Activated naive CD8-positive, alpha-beta T cell (primary cell): ENCODE data around the gene EIF4G1.
"Not testable (repeated sequence)": the region's sequence is repeated elsewhere in the genome, so short reads cannot be mapped to it uniquely, and the experiment has no call there.

ENCODE experiments used
- H3K27ac Mint-ChIP-seq: one replicate; pipeline ENCODE4 v1.8.0; 2021; ENCODE audit warnings: mixed read lengths
- H3K27me3 Mint-ChIP-seq: one replicate; pipeline ENCODE4 v1.8.0; 2021; ENCODE audit warnings: mixed read lengths
- H3K36me3 Mint-ChIP-seq: one replicate; pipeline ENCODE4 v1.8.0; 2021; ENCODE audit warnings: mixed read lengths
- H3K4me1 Mint-ChIP-seq: one replicate; pipeline ENCODE4 v1.8.0; 2021; ENCODE audit warnings: low read depth, mixed read lengths
- H3K4me3 Mint-ChIP-seq: one replicate; pipeline ENCODE4 v1.8.0; 2021; ENCODE audit warnings: mild to moderate bottlenecking, mixed read lengths
- H3K9me3 Mint-ChIP-seq: one replicate; pipeline ENCODE4 v1.8.0; 2021; ENCODE audit warnings: low read depth, mixed read lengths

EIF4G1 gene

DNA sequence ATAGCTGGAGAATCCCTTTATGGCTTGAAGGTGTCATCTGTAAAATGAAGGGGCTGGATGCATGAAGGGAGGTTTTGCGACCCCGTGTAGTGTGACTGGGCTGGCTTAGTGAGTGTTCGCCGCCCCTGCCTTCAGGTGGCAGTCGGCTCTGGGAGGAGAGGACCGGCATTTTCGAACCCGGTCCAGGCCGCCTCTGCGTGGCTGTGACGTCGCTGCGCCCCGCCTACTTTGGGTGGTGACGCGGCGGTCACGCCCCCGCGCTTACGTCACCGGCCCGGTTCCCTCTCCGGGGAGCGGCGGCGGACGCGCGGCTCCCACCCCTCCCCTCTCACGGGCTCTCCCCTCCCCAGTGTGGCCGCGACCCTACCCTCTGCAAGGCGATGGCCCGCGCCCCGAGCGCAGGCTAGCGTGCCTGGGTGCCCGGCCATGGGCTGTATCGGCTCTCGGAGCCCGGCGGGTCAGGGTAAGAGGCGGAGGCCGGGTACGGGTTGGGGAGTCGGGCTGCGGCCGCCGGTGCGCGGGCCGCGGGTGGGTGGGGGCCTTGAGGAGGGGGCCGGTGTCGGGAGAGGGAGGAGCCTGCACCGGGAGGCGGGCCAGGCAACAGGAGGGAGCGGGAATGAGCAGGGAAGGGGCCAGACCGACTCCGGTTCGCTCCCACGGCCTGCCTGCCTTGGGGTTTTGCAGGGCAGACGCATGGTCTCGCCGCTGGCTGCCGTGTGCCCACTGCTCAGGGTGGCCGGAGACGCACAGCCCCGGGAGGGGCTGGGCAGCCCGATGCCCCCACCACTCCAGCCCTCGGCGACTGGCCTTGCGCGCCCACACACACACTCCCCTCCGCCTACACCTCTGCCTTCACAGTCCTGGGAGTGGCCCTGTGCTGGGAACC, 21.5 kb downstream of the EIF4G1 start:
- H3K4me1 Mint-ChIP-seq, result peaks cover 56% of the 10 kb centered on the region
- H3K36me3 Mint-ChIP-seq, result peaks cover 4% of the 10 kb centered on the region
- peak overlapping the region; percentile 92 for H3K4me3 Mint-ChIP-seq
- no peaks in the 10 kb centered on the region for H3K9me3 Mint-ChIP-seq
- H3K27me3 Mint-ChIP-seq, result no peaks in the 10 kb centered on the region
- peak overlapping the region; percentile 86 for H3K27ac Mint-ChIP-seq

DNA sequence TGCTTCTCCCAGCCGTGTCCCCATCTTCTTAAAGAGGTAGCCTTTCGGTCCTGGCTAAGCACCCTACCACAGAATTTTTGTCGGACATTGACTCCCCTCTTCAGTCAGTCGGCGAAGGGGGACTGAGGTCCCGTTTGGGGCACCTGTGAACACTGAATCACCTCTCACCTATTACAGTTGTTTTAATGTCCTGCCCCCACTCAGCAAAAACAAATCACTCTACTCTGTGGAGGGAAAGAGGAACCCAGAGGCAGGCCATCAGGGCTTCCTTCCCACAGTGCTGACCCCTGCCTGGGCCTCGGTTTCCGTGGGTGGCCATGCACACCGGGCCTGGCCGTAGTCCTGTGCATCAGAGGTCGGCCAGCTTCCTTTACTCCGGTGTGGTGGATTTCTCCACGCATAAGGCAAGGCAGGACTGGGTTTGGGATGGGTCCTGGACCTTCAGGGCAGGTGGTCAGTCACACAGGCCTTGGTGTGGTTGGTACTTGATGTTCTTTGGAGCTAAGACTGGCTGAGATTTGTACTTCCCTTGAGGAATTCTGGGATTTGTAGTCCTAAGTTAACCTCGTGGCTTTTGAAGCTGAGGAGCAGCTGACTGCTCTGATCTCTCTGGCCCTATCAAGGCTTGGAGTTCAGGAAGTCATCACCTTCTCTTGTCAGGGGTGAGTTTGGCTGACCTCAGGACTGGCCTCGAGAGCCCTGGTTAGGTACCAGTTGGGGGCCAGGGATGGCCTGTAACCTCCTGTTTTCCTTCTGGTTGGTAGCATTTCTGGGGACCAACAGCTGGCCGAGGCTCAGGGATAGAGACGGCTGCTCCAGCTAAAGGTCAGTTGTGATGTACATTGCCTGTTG, 22.4 kb downstream of the EIF4G1 start:
- H3K27me3 Mint-ChIP-seq, result no peaks in the 10 kb centered on the region
- H3K9me3 Mint-ChIP-seq, result no peaks in the 10 kb centered on the region
- H3K27ac Mint-ChIP-seq, result peak overlapping the region; percentile 86
- peaks cover 4% of the 10 kb centered on the region for H3K36me3 Mint-ChIP-seq
- peaks cover 56% of the 10 kb centered on the region for H3K4me1 Mint-ChIP-seq
- peak overlapping the region; percentile 92 for H3K4me3 Mint-ChIP-seq

DNA sequence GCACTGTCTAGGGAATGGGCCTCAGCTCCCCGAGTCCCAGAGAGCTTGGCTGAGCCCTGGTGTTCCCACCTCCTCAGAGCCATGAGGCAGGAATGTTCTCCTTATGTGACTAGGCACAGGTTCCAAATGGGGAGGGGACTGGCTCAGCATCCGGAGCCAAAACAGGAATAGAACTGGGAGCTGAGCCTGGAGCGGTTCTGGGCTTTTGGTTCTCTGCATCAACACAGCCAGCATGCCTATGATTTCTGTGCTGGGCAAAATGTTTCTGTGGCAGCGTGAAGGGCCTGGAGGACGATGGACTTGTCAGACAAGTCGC, 23.0 kb downstream of the EIF4G1 start, which contains the start of gene FAM131A:
Gene FAM131A, plus strand, starts transcription at position 202 of the 316 bp plus-strand sequence. Its CDS starts 31 bp downstream, at position 233.
- Mint-ChIP-seq H3K4me1 (peaks cover 53% of the 10 kb centered on the region), H3K36me3 (peaks cover 4% of the 10 kb centered on the region), H3K27me3 (no peaks in the 10 kb centered on the region), H3K9me3 (no peaks in the 10 kb centered on the region), H3K4me3 (peak within 1 kb of the TSS; percentile 92), H3K27ac (peak within 1 kb of the TSS; percentile 86)

DNA sequence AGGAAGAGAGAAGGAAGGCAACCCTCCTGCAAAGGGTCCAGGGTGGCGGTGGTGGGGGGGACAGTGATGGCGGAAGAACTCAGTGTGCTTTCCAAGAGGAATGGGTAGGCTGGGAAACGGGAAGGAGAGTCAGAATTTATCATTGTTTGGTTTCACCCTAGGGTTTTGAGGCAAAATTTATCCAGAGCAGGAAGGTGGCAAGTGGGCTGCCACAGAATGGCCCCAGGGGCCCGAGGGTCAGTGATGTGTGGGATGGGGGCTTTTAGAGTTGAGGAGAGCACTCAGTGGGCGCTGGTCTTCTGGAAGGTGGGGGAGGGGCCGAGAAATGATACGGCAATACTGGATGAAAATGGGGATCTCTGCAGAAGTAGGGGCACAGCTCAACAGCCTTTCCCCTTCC, 23.6 kb downstream of the EIF4G1 start:
- Mint-ChIP-seq H3K36me3 (peaks cover 7% of the 10 kb centered on the region), H3K4me3 (peak overlapping the region; percentile 51), H3K27ac (peak overlapping the region; percentile 64), H3K9me3 (no peaks in the 10 kb centered on the region), H3K4me1 (peaks cover 46% of the 10 kb centered on the region), H3K27me3 (no peaks in the 10 kb centered on the region)

DNA sequence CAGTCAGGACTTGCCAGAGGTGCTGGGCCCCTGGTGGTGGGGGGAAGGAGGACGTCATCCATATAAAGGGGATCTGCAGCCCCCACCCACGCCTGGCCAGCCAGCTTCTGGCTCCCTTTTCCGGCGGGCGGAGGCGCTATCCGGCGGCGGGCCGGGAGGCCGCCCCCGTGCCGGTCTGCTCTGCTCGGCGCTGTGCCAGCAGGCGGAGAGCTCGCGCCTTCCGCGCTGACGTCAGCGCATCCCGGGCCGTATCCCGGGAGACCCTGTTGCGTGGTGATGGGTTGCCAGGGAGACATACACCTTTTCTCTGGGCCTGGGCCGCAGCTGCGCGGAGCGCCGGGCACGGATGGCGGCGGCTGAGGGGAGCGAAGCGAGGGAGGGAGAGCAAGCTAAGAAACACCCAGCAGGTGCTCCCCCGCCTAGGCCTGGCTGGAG, 24.1 kb downstream of the EIF4G1 start:
- Mint-ChIP-seq H3K4me3 (no peak overlapping the region), H3K9me3 (no peaks in the 10 kb centered on the region), H3K27ac (no peak overlapping the region), H3K27me3 (no peaks in the 10 kb centered on the region), H3K4me1 (peaks cover 41% of the 10 kb centered on the region), H3K36me3 (peaks cover 7% of the 10 kb centered on the region)

DNA sequence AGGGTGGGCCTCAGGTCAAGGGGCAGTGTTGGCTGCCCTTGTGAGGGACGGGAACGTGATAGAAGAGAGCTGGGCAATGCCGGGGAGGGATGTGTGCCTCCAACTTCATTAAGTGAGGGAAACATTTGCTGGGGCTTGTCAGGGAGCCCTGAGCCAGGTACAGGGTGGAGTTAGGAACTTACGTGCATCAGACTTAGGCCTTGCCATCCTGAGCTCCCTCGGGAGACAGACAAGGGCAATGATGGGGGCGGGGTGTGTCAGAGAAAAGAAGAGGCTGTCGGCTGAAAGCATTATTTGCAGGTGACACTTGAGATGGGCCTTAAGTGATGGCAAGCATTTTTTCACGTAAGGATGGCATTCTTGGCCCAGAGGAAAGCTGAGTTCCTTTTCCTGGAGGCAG, 24.6 kb downstream of the EIF4G1 start:
- H3K27me3 Mint-ChIP-seq, result no peaks in the 10 kb centered on the region
- H3K4me3 Mint-ChIP-seq, result no peak overlapping the region
- H3K36me3 Mint-ChIP-seq, result peaks cover 7% of the 10 kb centered on the region
- H3K9me3 Mint-ChIP-seq, result no peaks in the 10 kb centered on the region
- H3K4me1 Mint-ChIP-seq, result peaks cover 36% of the 10 kb centered on the region
- H3K27ac Mint-ChIP-seq, result no peak overlapping the region

DNA sequence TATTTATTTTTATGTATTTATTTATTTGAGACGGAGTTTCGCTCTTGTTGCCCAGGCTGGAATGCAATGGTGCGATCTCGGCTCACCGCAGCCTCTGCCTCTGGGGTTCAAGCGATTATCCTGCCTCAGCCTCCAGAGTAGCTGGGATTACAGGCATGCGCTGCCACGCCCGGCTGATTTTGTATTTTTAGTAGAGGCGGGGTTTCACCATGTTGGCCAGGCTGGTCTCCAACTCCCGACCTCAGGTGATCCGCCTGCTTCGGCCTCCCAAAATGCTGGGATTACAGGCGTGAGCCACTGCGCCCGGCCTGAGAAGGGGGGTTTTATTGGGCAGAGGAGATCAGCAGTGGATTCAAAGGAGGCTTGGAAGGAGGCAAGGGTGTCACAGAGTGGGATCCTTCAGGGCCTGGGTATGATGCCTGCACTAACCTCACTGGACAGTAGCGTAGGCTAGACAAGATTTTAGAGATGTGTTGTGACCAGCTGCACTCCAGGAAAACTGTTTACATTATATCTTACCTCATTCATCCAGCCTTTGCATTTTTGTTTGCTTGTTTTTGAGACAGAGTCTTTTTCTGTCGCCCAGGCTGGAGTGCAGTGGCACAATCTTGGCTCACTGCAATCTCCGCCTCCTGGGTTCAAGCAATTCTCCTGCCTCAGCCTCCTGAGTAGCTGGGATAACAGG, 25.2 kb downstream of the EIF4G1 start:
- H3K4me1 Mint-ChIP-seq, result peaks cover 30% of the 10 kb centered on the region
- not testable (repeated sequence) for H3K9me3 Mint-ChIP-seq, H3K36me3 Mint-ChIP-seq, H3K27me3 Mint-ChIP-seq, H3K27ac Mint-ChIP-seq, H3K4me3 Mint-ChIP-seq

DNA sequence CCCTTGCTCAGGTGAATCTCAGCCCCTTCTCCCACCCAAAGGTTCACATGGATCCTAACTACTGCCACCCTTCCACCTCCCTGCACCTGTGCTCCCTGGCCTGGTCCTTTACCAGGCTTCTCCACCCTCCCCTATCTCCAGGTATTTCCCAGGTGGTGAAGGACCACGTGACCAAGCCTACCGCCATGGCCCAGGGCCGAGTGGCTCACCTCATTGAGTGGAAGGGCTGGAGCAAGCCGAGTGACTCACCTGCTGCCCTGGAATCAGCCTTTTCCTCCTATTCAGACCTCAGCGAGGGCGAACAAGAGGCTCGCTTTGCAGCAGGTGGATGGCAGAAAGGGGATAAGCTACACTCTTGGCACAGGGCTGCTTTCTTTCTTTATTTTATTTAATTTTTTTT, 27.5 kb downstream of the EIF4G1 start:
- Mint-ChIP-seq H3K27ac (no peak overlapping the region), H3K27me3 (no peaks in the 10 kb centered on the region), H3K36me3 (peaks cover 10% of the 10 kb centered on the region), H3K4me3 (no peak overlapping the region), H3K4me1 (peaks cover 18% of the 10 kb centered on the region), H3K9me3 (no peaks in the 10 kb centered on the region)

DNA sequence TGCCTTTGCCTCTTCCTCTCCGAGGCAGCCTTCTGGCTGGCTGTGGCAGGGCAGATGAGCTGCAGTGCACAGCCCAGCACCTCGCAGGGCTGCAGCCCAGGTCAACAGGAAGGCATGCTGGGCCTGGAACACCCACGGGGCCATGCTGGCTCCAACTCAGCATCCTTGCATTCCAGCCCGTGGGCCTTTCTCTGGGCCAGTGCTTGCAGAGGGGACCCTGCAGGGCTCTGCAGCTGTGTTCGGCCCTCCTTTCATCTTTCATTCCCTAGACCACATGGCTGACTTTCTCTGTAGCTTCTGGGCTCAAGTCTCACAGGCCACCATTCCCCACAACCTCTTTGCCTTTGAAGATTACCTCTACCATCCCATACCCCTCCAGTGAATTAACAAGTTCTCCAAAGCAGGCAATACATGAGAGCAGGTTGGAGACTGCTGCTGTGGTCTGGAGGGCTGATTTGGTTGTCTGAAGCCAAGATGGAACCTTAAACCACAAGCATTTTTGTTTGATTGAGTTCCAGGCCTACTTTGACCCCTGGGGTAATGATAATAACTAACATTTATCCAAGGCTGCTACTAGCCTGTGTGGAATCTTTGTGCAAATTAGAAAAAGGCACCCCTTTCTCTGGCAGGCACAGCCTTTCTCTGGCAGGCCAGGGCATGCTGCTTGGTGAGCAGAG, 28.9 kb downstream of the EIF4G1 start:
- Mint-ChIP-seq H3K4me1 (peaks cover 4% of the 10 kb centered on the region), H3K27me3 (no peaks in the 10 kb centered on the region), H3K36me3 (peaks cover 6% of the 10 kb centered on the region), H3K27ac (no peak overlapping the region), H3K9me3 (no peaks in the 10 kb centered on the region), H3K4me3 (no peak overlapping the region)

DNA sequence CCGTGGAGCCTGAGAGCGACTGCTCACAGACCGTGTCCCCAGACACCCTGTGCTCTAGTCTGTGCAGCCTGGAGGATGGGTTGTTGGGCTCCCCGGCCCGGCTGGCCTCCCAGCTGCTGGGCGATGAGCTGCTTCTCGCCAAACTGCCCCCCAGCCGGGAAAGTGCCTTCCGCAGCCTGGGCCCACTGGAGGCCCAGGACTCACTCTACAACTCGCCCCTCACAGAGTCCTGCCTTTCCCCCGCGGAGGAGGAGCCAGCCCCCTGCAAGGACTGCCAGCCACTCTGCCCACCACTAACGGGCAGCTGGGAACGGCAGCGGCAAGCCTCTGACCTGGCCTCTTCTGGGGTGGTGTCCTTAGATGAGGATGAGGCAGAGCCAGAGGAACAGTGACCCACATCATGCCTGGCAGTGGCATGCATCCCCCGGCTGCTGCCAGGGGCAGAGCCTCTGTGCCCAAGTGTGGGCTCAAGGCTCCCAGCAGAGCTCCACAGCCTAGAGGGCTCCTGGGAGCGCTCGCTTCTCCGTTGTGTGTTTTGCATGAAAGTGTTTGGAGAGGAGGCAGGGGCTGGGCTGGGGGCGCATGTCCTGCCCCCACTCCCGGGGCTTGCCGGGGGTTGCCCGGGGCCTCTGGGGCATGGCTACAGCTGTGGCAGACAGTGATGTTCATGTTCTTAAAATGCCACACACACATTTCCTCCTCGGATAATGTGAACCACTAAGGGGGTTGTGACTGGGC, 30.3 kb downstream of the EIF4G1 start:
- H3K27ac Mint-ChIP-seq, result no peak overlapping the region
- peaks cover 6% of the 10 kb centered on the region for H3K36me3 Mint-ChIP-seq
- no peaks in the 10 kb centered on the region for H3K9me3 Mint-ChIP-seq
- H3K4me1 Mint-ChIP-seq, result no peaks in the 10 kb centered on the region
- H3K4me3 Mint-ChIP-seq, result no peak overlapping the region
- H3K27me3 Mint-ChIP-seq, result no peaks in the 10 kb centered on the region

DNA sequence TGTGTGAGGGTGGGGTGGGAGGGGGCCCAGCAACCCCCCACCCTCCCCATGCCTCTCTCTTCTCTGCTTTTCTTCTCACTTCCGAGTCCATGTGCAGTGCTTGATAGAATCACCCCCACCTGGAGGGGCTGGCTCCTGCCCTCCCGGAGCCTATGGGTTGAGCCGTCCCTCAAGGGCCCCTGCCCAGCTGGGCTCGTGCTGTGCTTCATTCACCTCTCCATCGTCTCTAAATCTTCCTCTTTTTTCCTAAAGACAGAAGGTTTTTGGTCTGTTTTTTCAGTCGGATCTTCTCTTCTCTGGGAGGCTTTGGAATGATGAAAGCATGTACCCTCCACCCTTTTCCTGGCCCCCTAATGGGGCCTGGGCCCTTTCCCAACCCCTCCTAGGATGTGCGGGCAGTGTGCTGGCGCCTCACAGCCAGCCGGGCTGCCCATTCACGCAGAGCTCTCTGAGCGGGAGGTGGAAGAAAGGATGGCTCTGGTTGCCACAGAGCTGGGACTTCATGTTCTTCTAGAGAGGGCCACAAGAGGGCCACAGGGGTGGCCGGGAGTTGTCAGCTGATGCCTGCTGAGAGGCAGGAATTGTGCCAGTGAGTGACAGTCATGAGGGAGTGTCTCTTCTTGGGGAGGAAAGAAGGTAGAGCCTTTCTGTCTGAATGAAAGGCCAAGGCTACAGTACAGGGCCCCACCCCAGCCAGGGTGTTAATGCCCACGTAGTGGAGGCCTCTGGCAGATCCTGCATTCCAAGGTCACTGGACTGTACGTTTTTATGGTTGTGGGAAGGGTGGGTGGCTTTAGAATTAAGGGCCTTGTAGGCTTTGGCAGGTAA, 31.1 kb downstream of the EIF4G1 start:
- peaks cover 6% of the 10 kb centered on the region for H3K36me3 Mint-ChIP-seq
- H3K9me3 Mint-ChIP-seq, result no peaks in the 10 kb centered on the region
- H3K4me3 Mint-ChIP-seq, result no peak overlapping the region
- H3K27me3 Mint-ChIP-seq, result no peaks in the 10 kb centered on the region
- H3K27ac Mint-ChIP-seq, result no peak overlapping the region
- no peaks in the 10 kb centered on the region for H3K4me1 Mint-ChIP-seq

DNA sequence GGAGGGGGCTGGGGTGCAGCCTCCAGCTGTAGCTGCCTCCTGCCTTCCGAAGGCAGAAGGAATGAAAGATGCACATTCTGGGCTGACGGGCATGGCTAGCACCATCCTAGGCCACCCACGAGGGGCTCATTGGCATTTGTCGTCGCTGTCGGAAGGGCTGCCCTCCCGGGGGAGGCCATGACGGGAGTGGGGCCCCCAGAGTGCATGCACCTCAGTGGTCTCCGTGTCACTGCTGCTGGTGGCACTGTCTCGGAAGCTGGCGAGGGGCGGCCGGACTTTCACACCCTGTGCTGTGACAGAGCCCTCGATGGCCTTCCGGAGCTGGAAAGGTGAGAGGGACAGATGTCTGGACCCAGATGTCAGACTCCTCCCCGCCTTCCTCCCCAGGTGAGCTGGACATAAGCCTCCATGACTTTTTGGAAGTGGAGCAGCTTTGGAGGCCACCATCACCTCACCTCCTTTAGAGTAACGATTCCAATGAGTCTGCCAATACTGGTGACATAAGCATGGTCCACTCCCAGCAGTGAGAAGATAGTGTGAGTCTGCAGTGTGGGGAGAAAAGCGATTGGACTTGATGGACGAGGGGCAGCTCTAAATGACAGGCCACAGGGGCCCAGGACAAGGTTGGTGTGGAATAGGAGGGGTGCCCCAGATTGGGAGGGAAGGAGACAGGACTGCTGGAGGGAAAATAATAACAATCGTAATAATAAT, 32.2 kb downstream of the EIF4G1 start:
- Mint-ChIP-seq H3K4me3 (no peak overlapping the region), H3K27me3 (no peaks in the 10 kb centered on the region), H3K9me3 (no peaks in the 10 kb centered on the region), H3K4me1 (no peaks in the 10 kb centered on the region), H3K27ac (no peak overlapping the region), H3K36me3 (peaks cover 6% of the 10 kb centered on the region)
